PC-3 (cell line): ENCODE results near the gene GATC. TPM values are rescaled to one million over a fixed set of nuclear protein-coding genes. Genes with fewer than 3 reads are reported as not detected.

ENCODE experiments used
- ATAC-seq: fragments of 200-7000 bp; cut with Tn5 transposase; 2 replicates; pipeline ENCODE4 v1.9.1; 2020; ENCODE audit warnings: mild to moderate bottlenecking, moderate library complexity
- BruUV-seq: library from RNA; stranded (reverse); fragments of 400-500 nt; replicated peaks from 2 replicates; lab custom pipeline; 2021; lab: Mats Ljungman, UMichigan
- CTCF ChIA-PET: fragments of 300-600 bp; sonication (Branson Sonifier 250); formaldehyde crosslinking; loops from one replicate; lab custom pipeline; 2022; ENCODE audit warnings: antibody characterized with exemption; lab: Charles Lee
- POLR2A ChIA-PET: fragments of 300-600 bp; sonication (Branson Sonifier 250); formaldehyde crosslinking; loops from one replicate; lab custom pipeline; 2022; ENCODE audit warnings: antibody characterized with exemption; ENCODE audit not compliant: unreplicated experiment; lab: Charles Lee
- DNase-seq: peaks from one replicate; pipeline ENCODE4 v3.0.0-alpha.2; 2015
- H2AFZ ChIP-seq: fragments of 300-600 bp; sonication (generic); 2 replicates; pipeline ENCODE4 v1.6.0; 2016; ENCODE audit warnings: antibody characterized with exemption, low read length
- H3F3A ChIP-seq: fragments of 300-600 bp; sonication (generic); one replicate; pipeline ENCODE4 v1.6.0; 2017; ENCODE audit warnings: antibody characterized with exemption, low read length, control low read depth, mild to moderate bottlenecking; ENCODE audit not compliant: unreplicated experiment
- H3K27ac ChIP-seq: fragments of 300-600 bp; sonication (generic); 2 replicates; pipeline ENCODE4 v1.5.1; 2016; ENCODE audit warnings: mild to moderate bottlenecking, low read length
- H3K27me3 ChIP-seq: fragments of 300-600 bp; sonication (generic); 2 replicates; pipeline ENCODE4 v1.6.1; 2016; ENCODE audit warnings: low read length, mixed read lengths
- H3K36me3 ChIP-seq: fragments of 300-600 bp; sonication (generic); 2 replicates; pipeline ENCODE4 v1.6.1; 2016; ENCODE audit warnings: low read depth, mixed run types, low read length, mixed read lengths
- H3K4me1 ChIP-seq: fragments of 300-600 bp; sonication (generic); 2 replicates; pipeline ENCODE4 v1.5.1; 2016; ENCODE audit warnings: low read length; ENCODE audit not compliant: insufficient read depth
- H3K4me2 ChIP-seq: fragments of 300-600 bp; sonication (generic); 2 replicates; pipeline ENCODE4 v1.6.0; 2016; ENCODE audit warnings: low read length
- H3K4me3 ChIP-seq: fragments of 300-600 bp; sonication (generic); 2 replicates; pipeline ENCODE4 v1.5.1; 2016; ENCODE audit warnings: mild to moderate bottlenecking, low read length, mixed read lengths
- H3K79me2 ChIP-seq: fragments of 300-600 bp; sonication (generic); 2 replicates; pipeline ENCODE4 v1.6.1; 2017; ENCODE audit warnings: low read length, mixed read lengths
- H3K9ac ChIP-seq: fragments of 300-600 bp; sonication (generic); 2 replicates; pipeline ENCODE4 v1.6.0; 2016; ENCODE audit warnings: mild to moderate bottlenecking, low read length
- H3K9me2 ChIP-seq: fragments of 300-600 bp; sonication (generic); replicated peaks from 2 replicates; pipeline ENCODE4 v1.6.1; 2016; ENCODE audit warnings: mixed run types, low read length, mixed read lengths
- H3K9me3 ChIP-seq: fragments of 300-600 bp; sonication (generic); 2 replicates; pipeline ENCODE4 v1.6.1; 2016; ENCODE audit warnings: low read length, mixed read lengths
- H4K20me1 ChIP-seq: fragments of 300-600 bp; sonication (generic); 2 replicates; pipeline ENCODE4 v1.6.1; 2016; ENCODE audit warnings: low read length, mixed read lengths
- CTCF ChIP-seq: fragments of 300-600 bp; sonication (generic); conservative IDR thresholded peaks from 2 replicates; pipeline ENCODE4 v1.5.1; 2017; ENCODE audit warnings: antibody characterized with exemption, low read depth, mild to moderate bottlenecking, low read length
- EZH2 ChIP-seq: fragments of 300-600 bp; sonication (generic); IDR thresholded peaks from one replicate; pipeline ENCODE4 v1.6.1; 2017; ENCODE audit warnings: antibody characterized with exemption, mild to moderate bottlenecking, low read length; ENCODE audit not compliant: unreplicated experiment
- EZH2phosphoT487 ChIP-seq: fragments of 300-600 bp; sonication (generic); IDR thresholded peaks from 2 replicates; pipeline ENCODE4 v1.6.1; 2018; ENCODE audit warnings: mild to moderate bottlenecking, antibody characterized with exemption, low read length, borderline replicate concordance
- intact Hi-C: fragments of 100-400 bp; cut with micrococcal nuclease; formaldehyde crosslinking; loops from 2 replicates; pipeline ENCODE4 v1.9.0; 2023
- total RNA-seq: library from RNA; depleted of rRNA; stranded (reverse); fragments of >200 nt; gene quantifications from 2 replicates; pipeline ENCODE4 v1.2.3, GENCODE V29; 2014

GATC gene
- total RNA-seq, 1 experiment from 2014 or later, result 33.8 TPM

DNA sequence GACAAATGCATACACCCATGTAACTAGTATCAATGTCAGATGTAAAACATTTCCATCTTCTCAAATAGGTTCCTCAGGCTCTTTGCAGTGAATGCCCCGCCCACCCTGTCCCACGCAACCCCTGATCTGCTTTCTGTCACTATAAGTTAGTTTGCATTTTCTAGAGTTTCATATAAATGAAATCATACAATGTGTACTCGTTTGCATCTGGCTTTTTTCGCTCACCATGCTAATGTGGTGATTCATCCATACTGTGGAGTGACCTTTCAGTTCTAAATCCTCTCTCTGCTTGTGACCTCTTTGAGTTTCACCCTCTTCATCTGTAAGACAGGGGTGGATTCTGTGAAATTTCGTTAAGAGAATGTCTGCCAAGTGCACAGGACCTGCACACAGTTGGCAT, 46.7 kb upstream of the GATC start:
- POLR2A ChIA-PET, result no interaction called here
- ATAC-seq (peak; percentile 51), DNase-seq (peak; percentile 47)
- BruUV-seq, result no TSS peak
- CTCF ChIA-PET, result no interaction called here
- Histone ChIP-seq H3F3A (no peaks in the 10 kb centered on the region), H3K27ac (no peak overlapping the region), H3K4me1 (0 out of 2 replicates have a peak, but pooled peaks cover under 1% of the 10 kb centered on the region), H3K9ac (no peak overlapping the region), H3K4me3 (no peak overlapping the region), H3K36me3 (no peaks in the 10 kb centered on the region), H2AFZ (no peak overlapping the region), H3K9me2 (no peaks in the 10 kb centered on the region), H3K4me2 (no peak overlapping the region), H3K9me3 (no peaks in the 10 kb centered on the region), H4K20me1 (no peaks in the 10 kb centered on the region), H3K27me3 (no peaks in the 10 kb centered on the region), H3K79me2 (no peaks in the 10 kb centered on the region)
- intact Hi-C loops, result no loop called here
- TF ChIP-seq EZH2phosphoT487, result no peak
- TF ChIP-seq CTCF, result no peak
- no peak for TF ChIP-seq EZH2

- Histone ChIP-seq H3K27ac (no peak overlapping the region), H3F3A (no peaks in the 10 kb centered on the region), H3K36me3 (no peaks in the 10 kb centered on the region), H3K4me3 (no peak overlapping the region), H3K4me2 (no peak overlapping the region), H3K9ac (no peak overlapping the region), H2AFZ (no peak overlapping the region), H3K9me3 (no peaks in the 10 kb centered on the region), H3K9me2 (no peaks in the 10 kb centered on the region), H3K4me1 (no peaks in the 10 kb centered on the region), H4K20me1 (no peaks in the 10 kb centered on the region), H3K27me3 (no peaks in the 10 kb centered on the region), H3K79me2 (no peaks in the 10 kb centered on the region)
- TF ChIP-seq EZH2, result no peak
- no peak for TF ChIP-seq EZH2phosphoT487
- TF ChIP-seq CTCF, result no peak
- no peak for ATAC-seq
- intact Hi-C loops, result no loop called here
- POLR2A ChIA-PET, result no interaction called here
- CTCF ChIA-PET, result no interaction called here
- no TSS peak for BruUV-seq
- no peak for DNase-seq
Measured at GRCh38 chr12:120402217-120402616, 44.0 kb upstream of the GATC start.

DNA sequence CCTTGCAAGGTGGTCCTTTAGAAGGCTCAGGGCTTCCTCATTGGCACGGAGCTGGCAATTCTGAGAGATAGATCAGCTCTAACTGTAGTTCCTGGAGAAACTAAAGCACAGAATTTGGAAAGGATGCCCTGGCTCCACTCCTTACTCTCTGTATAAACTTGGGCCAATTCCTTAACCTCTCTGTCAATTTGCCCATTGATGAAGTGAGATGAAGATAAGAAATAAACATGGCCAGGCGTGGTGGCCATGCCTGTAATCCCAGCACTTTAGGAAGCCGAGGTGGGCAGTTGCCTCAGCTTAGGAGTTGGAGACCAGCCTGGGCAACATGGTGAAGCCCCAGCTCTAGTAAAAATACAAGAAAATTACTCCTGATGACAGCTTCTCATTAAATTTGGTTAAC, 42.4 kb upstream of the GATC start:
- Histone ChIP-seq H4K20me1 (no peaks in the 10 kb centered on the region), H3K4me2 (no peak overlapping the region), H3K4me1 (no peaks in the 10 kb centered on the region), H3K36me3 (no peaks in the 10 kb centered on the region), H3F3A (no peaks in the 10 kb centered on the region), H3K4me3 (no peak overlapping the region), H3K27me3 (no peaks in the 10 kb centered on the region), H3K9me2 (no peaks in the 10 kb centered on the region), H3K27ac (no peak overlapping the region), H3K79me2 (no peaks in the 10 kb centered on the region), H3K9ac (no peak overlapping the region), H3K9me3 (no peaks in the 10 kb centered on the region), H2AFZ (no peak overlapping the region)
- BruUV-seq, result no TSS peak
- POLR2A ChIA-PET, result no interaction called here
- ATAC-seq, result no peak
- no peak for DNase-seq
- no peak for TF ChIP-seq EZH2
- no peak for TF ChIP-seq CTCF
- TF ChIP-seq EZH2phosphoT487, result no peak
- CTCF ChIA-PET, result no interaction called here
- intact Hi-C loops, result no loop called here
